Measurements from ENCODE around the gene STMN1.
"Not testable (repeated sequence)": the region's sequence is repeated elsewhere in the genome, so short reads cannot be mapped to it uniquely, and the experiment has no call there.

Gene STMN1

DNA sequence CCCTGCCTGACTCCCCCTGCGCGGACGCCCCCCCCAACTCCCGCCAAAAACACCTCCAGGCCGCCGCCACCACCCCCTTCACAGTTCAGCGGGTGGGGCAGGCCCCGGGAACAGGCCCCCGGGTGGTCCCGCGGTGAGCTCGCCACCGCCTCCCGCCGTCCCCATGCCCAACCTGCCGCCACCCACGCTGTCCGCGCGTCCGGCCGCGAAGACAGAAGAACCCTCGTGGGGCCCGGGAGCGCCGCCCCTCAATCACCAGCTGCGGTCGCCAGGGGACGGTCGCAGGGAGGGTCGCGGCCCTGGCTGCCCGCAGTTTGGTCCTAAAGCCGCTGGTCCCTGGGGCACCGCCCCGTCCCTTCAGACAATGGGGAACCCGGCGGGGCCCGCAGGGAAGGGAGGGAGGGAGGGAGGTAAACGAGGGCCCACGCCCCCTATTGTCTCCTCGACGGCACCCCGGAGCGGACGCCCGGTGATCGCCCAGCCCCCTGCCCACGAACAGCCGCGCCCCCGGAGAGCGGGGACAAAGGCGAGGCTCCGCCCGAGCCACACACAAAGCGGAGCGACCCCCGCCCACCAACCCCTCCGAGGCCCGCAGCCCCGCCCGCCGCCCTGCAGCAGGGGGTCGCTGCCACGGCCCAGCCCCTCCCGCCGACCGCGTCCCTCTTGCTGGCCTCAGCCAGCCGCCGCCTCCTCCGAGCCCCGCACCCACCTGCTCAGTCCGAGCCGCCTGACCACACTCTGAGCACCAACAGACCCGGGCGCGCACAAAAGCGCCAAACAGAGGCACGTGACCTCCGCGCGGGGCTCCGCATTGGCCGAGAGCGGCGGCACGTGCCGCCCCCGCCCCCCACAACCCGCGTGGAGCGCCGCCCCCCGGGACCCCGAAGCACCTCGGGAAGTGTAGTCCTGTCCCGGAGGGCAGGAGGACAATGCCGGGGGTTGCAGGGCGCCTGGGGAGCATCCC, at the start of gene STMN1:
TSS of gene STMN1 (minus strand) at position 740 of the 964 bp plus-strand sequence. CDS start 1,743 bp downstream, outside the sequence.
- DNase-seq: peak; percentile 78

DNA sequence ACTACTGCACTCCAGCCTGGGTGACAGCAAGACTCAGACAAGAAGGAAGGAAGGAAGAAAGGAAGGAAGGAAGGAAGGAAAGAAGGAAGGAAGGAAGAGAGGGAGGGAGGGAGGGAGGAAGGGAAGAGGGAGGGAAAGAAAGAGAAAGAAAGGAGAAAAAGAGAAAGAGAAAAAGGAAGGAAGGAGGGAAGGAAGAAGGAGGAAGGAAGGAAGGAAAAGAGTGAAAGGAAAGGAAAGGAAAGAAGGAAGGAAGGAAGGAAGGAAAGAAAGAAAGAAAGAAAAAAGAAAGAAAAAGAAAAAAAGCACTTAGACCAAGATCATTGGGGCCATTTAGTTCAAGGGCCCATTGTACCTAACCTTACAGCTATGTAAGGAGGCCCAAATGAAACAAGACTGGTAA, 49.3 kb upstream of the STMN1 start:
- DNase-seq: no peak

DNA sequence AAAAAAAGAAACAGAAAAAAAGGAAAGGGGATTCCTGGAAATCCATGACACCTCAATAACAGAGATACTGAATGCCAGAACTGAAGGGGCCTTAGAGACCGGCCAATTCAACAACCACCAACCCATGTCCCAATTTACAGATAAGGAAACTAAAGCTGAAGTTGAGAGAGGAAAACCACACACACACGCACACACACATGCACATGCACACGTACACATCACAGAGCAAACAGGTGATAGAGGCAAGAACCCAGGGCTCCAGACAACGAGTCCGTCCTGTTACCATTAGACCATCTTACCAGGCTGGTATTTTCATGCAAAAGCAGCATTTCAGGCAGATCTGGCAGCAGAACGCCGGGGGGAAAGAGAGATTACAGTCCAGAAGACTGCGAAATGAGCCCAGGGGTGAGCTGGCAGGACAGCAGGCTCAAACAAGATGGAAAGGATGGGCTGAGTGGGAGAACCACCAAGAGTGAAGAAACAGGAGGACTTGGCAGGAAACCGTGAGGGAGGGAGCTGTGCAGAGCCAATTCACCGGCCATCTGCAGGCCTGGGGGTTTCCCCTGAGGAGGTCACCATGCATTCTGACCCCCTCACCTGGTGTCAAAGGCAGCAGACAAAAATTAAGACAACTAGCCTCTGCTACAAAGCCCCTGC, 48.2 kb upstream of the STMN1 start:
- no peak for DNase-seq

DNA sequence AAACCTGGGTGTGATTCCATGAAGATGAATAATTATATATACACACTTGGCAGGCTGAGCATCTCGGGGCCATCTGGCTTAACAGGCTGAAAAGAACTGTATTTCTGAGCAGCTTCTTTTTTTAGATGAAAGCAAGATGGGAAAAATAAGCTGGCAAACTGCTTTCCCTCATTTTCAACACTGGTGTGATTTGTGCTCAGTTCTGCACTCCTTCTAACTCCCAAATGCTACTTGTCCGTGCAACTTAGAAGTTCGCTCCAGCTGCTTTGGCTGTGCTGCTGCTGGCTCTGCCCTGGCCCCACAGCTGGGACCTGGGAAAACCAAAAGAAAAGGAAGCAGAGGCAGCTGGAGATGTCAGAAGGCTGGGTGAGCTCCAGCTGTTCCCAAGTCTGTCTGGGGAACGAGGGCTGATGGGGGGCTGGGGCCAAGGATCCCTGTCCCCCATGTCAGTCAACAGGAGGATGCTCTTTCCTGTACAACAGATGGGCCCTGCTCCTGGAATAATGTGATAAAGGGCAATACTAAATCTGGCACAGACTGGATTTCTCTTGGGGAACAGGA, 46.7 kb upstream of the STMN1 start:
- DNase-seq: no peak

DNA sequence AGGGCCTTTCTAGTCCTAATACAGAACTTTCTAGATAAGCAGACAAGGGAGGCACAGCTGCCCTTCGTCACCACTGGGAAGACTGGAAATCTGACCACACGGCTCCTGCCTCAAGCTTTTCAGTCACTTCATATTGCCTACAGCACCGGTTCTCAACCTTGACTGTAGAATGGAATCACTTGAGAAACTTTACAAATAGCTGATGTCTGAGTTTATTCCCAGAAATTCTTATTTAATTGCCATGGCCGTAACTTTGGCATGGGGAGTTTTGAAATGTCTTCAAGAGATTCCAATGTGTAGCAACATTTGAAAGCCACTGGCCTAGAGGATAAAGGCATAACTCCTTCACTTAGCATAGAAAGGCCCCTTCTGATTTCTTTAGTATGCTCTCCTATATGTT, 42.4 kb upstream of the STMN1 start:
- DNase-seq: no peak

DNA sequence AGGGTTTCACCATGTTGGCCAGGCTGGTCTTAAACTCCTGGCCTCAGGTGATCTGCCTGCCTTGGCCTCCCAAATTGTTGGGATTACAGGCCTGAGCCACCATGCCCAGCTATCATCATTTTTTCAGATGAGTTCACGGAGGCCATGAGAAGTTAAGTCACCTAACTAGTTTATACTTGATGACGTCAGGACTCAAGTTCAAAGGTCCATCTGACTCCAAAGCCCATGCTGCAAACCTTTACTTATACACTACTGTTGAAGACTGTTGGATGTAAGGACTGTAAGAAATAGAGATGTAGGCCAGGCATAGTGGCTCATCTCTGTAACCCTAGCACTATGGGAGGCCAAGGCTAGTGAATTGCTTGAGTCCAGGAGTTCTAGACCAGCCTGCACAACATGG, 40.8 kb upstream of the STMN1 start:
- no peak for DNase-seq

DNA sequence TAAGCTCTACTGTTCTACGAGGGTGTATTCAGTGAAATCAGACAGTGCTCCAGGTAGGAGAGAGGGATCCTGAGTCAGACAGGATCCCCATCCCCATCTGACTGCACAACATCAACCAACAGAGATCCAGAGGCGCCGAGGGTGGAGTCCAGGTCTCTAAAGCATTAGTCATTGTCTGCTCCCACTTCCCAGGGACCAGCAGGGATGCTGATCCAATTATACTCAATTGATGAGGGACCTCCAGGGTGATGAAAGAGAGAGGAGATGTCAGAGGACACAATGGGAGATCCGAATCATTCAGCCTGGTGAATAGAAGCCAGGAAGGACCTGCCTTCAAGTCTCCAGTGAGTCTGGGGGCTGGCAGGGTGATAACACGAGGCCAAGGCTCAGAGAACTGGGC, 39.5 kb upstream of the STMN1 start:
- no peak for DNase-seq

DNA sequence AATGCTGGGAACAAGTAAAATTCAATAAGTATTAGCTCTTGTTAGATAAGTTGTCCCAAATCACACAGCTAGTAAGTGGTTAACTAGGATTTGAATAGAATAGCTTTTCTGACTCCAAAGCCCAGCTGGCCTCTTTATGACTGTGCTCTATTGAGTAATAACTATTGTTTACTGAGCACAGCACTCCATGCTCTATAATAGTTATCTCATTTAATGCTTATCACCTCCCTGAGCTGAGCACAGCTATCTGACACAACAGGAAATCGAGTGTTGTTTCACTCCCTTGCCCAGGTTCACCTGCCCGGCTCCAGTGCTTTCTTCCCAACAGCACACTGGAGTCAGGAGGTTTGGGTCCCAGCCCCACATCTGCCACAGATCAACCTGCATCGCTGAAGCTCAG, 38.8 kb upstream of the STMN1 start:
- DNase-seq: no peak

DNA sequence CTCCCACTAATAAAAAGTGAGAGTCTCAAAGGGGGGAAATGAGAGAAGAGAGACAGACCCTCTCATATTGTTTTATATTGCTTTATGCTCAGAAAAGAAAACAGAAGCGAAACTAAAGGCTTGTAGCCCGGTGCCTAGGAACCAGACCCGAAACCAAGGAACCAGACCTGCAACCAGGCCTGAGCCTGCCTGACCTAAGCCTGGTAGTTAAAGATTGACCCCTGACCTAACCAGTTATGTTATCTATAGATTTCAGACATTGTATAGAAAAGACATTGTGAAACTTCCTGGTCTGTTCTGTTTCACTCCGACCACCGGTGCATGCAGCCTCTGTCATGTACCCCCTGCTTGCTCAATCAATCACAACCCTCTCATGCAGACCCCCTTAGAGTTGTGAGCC, 37.3 kb upstream of the STMN1 start:
- not testable (repeated sequence) for DNase-seq

DNA sequence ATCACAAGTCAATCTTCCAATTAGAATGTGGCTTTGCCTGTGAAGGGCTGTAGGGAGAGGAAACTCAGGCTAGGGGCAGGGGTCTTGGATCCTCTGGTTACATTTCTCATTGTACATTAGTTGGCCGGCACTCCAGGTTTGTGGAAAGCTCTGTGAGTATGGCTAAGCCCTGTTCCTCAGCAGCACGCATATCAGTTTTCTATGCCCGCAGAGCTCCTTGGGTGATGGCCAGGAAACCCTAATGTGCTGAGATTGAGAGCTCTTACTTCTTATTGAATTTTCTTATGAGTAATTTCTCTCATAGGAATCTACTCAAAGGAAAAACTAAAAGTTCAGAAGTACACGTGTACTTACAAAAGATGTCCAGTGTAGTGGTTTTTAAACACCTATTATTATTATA, 30.7 kb upstream of the STMN1 start:
- DNase-seq: no peak

DNA sequence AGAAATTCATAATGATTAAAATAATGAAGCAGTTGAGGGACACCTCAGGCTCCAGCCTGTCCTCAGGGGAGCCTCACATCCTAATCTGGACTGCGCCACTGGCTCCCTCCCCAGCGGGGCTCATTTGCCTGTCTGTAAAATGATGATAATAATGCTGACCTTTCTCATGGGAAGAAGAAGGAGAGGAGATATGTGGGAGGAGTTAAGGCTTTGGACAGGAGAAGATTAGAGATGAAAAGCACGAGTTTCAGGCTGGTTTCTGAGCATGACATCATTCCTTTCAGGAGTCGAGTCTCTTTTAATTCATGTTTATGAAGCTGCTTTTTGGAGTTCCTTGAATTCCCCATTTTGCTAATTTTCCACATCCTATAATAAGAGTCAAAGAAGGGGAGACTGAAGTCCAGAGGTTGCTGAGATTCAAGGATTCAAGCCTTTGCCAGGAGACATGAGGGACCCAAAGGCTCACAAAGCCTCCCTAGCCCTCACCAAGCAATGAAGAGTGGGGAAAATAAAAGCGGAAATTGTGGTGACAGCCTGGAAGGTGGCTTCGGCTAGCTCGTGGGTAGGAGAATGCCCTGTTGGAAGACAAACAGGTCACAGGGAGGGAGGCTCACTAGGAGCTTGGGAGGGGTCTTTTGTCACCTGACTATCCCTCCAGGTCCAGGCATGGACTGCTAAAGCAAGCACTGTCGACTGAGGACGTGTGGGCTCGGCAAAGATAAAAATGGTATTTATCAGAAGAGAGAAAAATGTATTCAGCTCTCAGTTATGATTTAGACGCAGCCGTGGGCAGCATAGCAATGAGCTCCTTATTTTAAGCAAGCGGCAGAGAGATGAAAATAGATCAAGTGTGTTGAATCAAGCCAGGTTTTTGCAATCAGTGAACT, 27.5 kb upstream of the STMN1 start:
- DNase-seq: no peak

DNA sequence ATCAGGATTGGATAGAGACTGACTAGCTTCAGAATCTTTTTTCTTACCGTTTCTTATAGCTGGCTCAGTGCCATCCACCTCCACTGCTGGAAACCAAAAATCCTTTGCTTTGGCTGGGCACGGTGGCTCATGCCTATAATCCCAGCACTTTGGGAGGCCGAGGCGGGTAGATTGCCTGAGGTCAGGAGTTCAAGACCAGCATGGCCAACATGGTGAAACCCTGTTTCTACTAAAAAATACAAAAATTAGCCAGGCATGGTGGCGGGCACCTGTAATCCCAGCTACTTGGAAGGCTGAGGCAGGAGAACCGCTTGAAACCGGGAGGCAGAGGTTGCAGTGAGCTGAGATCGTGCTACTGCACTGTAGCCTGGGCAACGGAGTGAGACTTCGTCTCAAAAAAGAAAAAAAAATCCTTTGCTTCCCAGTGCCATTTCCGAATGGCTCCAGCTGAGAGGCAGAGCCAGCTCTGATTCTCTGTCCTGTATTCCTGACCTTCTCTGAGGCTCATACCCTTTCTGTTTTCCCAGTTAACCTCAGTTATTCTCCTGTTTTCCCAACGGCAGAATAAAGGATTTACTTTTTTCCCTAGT, 26.7 kb upstream of the STMN1 start:
- not testable (repeated sequence) for DNase-seq

DNA sequence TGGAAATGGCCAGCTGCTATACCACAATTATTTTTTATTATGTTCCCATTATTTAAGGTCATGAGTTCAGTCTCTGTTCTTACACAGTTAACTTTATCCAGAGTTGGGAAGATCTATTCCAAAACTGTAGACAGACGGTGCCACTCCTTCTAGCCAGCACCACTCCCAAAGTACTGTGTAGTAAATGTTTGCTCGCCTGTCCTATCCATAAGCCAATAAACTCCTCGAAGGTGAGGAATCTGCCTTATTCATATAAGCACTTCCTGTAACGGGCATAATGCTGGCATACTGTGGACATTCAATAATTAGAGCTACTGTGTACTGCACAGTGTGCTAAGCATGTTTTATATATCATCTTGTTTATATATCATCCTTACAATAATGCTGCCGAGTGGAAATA, 26.1 kb upstream of the STMN1 start:
- DNase-seq: no peak

DNA sequence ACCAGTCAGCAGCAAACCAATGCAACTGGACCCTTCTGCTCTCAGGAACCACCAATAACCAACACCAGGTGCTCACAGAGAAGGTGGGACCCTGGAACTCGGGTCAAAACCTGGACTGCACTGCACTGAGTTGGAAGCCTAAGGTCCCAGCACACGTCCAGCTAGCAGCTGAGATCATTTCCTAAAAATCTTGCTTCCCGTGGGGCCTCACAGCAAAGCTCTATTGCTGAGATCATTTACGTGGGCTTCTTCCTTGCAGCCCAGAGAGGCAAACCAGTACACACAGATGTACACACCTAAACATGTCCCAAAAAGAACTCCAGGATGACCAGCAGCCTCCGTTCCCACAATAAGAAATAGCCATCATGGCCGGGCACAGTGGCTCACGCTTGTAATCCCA, 22.8 kb upstream of the STMN1 start:
- no peak for DNase-seq

DNA sequence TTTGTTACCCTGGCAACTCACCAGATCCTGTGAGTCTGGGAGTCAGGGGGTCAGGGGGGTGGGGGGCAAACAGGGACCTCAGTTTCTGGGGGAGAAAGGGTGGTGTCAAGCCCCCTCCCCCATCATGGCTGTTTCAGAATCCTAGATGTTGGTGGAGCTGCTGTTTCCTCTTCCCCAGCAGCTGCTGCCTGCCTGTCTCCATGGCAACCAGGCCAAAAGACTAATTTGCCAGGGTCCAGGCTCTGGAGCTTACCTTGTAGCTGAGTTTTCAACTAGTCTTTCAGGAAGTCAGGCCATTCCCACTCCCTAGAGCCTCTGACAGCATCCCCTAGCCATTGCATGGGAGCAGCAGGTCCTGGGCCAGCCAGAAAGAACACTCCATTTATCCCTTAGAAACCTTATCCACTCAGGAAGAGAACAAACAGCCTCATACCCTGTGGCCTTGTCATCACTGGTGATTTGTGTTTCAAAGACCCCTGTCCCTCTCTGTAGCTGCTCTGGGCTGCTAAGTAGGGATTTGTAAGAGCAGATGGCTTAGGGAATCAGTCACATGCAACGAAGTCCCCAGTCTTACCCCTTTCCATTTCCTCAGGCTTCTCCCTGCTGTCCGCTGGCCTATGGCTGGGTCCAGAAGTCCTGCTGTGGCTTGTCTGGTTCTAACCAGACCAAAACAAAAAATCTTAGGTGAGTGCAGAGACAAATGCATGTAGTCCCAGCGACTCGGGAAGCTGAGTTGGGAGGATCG, 21.5 kb upstream of the STMN1 start:
- peak; percentile 28 for DNase-seq

DNA sequence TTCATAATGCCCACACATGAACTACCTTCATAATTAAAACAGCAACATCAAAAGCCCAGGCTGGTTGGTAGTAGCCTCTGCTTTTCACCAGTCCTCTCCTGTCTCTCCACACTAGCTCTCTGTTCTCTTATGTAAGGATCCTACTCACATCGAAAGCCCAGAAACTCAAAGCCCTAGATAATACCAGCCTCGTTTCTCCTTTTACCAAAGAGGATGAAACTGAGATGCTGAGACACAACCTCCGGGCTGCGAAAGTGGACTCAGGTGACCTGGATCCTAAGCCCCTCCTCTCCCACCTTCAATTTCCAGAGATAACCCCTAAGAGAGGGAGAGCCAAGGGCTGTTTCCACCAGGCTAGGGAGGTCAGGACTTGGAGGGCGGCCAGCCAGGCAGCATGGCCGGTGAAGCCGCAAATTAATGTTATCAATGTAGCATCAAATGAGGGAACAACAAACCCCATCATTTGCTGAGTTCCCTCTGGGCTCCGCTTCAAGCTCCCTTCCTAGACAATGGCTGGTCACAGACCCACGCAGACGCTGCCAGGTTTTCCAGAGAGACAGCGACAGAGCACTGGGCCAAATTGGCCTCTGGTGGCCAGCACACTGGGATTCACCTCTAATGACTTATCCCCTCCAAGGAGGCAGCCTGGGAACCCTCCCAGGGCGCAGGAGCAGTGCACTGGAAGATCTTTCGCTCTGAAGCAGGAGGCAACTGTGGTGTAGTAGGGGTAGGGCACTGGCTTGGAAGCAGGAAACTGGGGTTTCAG, 20.7 kb upstream of the STMN1 start:
- DNase-seq: no peak

DNA sequence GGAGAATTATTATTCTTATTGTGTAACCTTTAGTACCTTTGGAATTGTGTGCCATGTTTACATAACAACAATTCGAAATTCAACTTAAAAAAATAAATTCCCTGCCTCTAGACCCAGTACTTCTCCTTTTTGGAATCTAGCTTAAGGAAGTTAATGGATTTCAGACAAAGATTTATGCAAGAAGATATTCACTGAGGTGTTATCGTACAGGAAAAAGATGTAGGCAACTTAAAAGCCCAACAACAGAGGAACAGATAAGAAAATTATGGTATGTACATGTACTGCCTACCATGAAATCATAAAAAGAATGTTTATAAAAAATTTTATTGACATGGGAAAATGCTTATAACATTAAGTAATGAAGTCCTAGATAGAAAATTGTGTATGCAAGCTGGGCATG, 18.2 kb upstream of the STMN1 start:
- no peak for DNase-seq

DNA sequence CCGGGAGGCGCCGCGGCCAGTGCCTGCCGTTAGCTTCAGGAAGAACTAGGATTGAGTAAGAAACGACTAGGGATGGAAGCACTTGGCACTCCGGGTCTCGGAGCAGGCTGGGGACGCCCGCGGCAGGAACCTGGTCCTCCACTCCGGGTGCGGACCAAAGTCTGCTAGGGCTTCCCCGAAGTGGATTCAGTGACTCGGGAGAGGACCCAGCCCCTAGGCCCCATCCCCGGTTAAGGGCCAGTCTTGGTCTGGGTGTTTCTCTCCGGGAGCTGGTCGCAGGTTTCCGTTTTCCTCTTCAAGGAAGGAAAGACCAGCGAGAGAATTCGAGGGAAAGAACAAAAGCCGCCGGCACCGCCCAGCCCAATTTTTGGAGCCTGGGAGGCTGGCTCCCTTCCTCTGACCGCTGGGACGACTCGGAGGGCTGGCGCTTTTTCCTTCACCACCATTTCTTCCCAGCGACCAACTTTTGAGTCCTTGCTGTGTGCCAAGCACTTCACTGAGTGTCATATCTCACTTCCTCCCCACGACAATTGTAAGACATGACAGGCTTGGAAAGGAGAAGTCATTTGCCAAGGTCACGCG, 16.8 kb upstream of the STMN1 start:
- DNase-seq: peak; percentile 2

DNA sequence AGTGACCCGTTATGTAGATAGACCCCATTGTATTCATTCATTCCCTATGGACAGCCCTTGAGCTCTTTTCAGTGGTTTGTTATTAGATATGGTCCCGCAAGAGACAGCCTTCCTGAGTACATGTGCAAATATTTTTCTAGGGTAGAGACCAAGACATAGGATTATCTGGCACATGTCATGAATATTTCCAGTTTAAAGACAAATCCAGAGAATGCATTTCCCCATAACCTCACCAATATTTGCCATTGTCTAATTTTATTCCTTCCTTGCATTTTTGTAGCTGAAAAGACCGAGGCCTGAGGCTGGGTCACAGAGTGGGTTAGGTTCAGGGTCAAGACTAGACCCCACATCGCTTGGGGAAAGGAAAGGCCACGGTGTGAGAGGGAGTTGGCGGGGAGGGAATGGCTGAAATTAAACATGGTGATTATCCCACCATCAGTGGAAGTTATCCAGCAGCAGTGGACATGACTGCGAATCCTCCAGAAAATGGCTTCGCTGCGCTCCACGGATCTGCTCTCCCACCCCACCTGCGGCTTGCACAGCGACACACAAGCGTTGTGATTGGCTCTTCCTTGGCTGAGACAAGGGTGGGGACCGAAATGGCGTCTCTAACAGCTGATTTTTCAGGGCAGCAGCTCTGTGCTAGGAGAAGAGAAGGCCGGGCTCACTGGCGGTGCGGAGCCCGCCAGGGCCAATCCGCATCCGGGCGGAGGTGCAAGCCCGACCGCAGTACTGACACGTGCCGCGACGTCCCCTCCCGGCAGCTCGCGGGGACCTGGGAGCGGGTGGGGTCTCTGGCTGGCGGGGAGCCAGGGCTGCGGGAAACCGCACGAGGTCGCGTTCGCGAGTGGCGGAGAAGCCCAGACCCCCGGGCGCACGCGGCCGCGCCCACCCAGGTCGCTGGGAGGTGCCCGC, 16.1 kb upstream of the STMN1 start:
- DNase-seq: peak; percentile 46
